HG02840 (cell line): ENCODE measurements around the gene BORCS6.
A peak's percentile ranks its signal among the peaks of the same experiment; 100 is the strongest.

Experiments used
- ATAC-seq: cut with Tn5 transposase; IDR thresholded peaks from one replicate; pipeline ENCODE4 v1.9.1; 2021; ENCODE audit warnings: mild to moderate bottlenecking, moderate library complexity, moderate number of reproducible peaks; ENCODE audit not compliant: unreplicated experiment, low FRiP score

The BORCS6 gene

DNA sequence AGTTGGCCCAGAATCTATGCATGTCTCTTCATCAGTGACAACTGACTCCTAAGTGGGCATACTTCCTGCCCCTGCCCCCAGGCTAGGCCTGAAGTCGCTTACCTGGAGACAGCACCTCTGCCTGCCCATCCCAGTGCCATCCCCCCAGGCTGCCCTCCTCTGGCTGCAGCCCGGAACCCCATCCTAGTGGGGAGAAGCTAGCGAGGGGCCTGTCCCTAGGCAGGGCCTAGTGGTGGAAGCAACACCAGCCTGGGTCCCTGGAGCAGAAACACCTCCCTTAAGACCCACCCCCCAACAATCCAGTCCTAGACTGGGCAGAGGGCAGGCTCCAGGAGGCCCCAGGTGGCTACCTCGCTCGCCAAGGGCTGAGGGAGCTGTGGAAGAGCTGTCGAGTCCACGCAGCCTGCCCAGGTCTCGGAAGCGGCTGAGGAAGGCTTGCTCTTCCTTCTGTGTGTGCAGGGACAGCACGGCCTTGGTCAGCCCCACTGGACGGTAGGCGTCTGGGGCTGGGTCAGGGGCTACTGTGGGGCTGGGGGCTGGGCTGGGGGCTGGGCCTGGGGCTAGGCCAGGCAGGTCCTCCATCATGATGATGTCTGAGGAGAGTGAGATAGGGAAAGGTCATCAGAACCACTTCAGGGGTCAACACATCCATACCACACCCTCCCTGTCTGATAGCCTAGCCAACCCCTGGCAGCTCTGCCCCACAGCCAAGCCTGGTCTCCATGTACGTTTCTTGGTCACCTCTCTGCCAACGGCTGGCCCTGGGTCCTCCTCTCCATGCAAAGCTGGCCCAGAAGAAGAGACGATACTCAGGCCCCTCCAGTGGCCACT lies 45.4 kb downstream of the BORCS6 start:
- ATAC-seq = no peak

DNA sequence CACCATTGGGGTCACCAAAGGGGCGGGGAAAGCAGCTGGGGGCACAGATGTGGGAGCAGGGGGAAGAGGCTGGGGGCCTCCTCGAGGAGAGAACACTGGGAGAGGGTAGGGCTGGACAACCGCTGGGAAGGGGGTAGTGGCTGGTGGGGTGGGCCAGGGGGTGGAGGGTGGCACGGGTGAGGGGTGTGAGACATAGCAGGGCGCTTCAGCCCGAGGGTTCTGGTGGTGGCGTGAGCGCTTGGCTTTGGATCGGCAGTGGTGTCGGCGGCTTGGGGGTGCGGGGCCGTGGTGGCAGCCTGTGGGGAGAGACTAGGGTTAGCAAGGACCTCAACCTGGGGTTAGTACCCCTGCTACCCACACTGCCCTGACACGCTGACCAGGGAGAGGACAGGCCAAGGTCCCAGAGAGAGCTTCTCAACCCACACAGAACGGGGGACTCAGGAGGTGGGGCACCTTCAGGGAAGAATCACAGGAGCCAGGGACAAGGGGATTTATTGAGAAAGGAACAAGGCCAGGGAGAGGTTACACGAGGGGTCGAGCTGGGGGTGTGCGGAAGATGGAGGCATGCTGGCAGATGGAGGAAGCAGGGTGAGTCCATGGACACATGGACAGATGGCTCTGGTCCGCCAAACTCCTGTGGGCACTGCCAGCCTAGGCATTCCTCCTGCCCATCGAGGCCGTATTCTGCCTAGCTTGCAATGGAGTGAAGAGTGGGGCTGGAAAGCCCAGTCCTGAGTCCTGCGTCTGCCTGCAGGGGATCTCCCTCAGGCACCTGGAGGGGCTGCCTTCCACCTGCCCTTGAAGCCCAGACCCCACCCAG lies 46.2 kb downstream of the BORCS6 start:
- no peak for ATAC-seq

- no peak for ATAC-seq
Observed at GRCh38 chr17:8142887-8143580, 46.9 kb downstream of the BORCS6 start.

DNA sequence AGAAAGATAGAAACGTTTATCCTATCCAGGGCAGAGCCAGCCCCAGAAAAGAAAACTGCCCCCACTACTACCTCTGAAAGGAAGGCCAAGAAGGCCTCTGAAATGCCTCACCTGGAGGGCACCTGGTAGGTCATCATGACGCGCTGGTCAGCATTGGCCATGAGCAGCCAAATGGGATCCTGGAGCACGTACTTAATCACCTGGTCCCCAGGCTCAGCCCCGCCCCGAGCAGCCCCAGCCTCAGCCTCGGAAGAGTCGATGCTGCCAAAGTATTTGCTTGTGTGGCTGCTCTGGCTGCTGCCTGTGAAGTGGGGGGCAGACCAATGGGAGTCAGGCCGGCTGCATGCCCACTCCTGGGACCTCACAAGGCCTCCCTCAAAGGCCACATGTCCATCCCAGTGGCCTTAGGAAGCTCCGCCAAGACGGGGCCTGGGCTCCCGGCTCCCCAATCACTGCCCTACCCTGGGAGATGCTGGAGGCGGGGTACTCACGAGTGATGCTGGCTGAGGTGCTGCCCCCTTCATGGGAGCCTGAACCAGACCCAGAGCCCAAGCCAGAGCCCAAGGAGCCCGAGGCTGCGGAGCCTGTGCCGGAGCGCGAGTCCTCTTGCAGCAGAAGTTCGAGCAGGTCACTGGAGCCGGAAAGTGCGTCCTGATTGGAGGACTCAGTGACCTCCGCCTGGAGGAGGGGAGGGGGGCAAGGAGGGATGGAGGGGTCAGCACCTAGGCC lies 47.7 kb downstream of the BORCS6 start:
- ATAC-seq = no peak

GRCh38 chr17:8141741-8142140 lies 48.2 kb downstream of the BORCS6 start:
- ATAC-seq = no peak

GRCh38 chr17:8141045-8141444 lies 48.9 kb downstream of the BORCS6 start:
- no peak for ATAC-seq

GRCh38 chr17:8140065-8141029 lies 49.6 kb downstream of the BORCS6 start:
- ATAC-seq = no peak

DNA sequence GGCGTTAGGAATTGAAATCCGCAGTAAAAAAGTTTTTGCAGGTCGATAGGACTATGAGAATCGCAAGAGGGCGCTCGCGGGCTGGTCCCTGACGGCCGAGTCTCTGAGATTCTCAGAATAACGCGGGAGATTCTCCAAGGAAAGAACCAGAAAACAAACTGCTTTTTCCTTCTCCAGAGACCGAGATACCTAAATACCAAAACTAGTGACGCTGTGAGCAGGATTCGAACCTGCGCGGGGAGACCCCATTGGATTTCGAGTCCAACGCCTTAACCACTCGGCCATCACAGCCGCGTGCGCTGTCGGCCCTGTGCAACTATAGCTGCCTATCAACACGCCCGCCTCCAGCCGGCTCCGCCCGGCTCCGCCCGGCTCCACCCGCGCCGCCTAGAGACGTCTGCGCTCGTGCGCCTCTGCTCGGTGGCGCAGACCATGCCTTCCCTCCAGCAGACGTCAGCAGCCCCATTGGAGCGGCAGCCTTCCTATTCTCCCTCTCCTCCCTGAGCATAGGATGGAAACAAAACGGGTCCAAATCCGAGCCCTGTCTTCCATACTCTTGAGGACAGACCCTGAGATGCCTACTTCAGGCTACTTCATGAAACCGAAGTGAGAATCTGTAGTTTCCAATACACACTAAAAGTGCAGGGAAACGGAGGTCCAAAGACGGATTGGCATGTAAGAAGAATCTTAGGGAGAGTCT lies 51.2 kb downstream of the BORCS6 start:
- ATAC-seq = peak; percentile 93

DNA sequence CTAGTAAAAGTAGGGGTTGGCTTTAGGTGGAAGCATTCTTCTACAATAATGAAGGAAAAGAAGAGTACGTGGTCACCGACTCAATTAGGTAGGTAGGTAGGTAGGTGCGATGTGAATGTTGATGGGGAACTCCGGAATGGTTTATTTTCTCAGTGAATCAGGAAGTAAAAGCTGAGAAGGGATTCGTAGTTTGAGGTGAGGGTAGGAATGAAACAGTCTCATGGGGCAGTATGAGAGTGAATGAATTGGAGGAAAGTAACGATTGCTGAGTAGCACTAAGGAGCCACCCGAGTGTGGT lies 51.7 kb downstream of the BORCS6 start:
- ATAC-seq = no peak
